Activated naive CD8-positive, alpha-beta T cell treated with anti-CD3 and anti-CD28 coated beads, Interleukin-2, amount 10 ng/mL, durations not matched to agents 7 days and 5 days (primary cell): ENCODE data around the gene HADHB. TPM values are rescaled to one million over a fixed set of nuclear protein-coding genes. Genes with fewer than 3 reads are reported as not detected.
"Not testable (repeated sequence)": the region's sequence is repeated elsewhere in the genome, so short reads cannot be mapped to it uniquely, and the experiment has no call there.

Experiments
- ATAC-seq: fragments of 150-1000 bp; cut with Tn5 transposase; one replicate; pipeline ENCODE4 v1.10.0; 2021; ENCODE audit warnings: low read depth, moderate library complexity
- POLR2A ChIA-PET: fragments of 350-600 bp; sonication (Branson Sonifier 250); formaldehyde crosslinking; loops from one replicate; lab custom pipeline; 2021; ENCODE audit warnings: antibody characterized with exemption; lab: Charles Lee
- DNase-seq: peaks from one replicate; pipeline ENCODE4 v3.0.0; 2021
- H3K27ac Mint-ChIP-seq: one replicate; pipeline ENCODE4 v1.8.0; 2022; ENCODE audit warnings: mild to moderate bottlenecking, mixed read lengths
- H3K27me3 Mint-ChIP-seq: one replicate; pipeline ENCODE4 v1.8.0; 2022; ENCODE audit warnings: mild to moderate bottlenecking, moderate library complexity, mixed read lengths
- H3K36me3 Mint-ChIP-seq: one replicate; pipeline ENCODE4 v1.8.0; 2021; ENCODE audit warnings: mild to moderate bottlenecking, mixed read lengths
- H3K4me1 Mint-ChIP-seq: one replicate; pipeline ENCODE4 v1.8.0; 2021; ENCODE audit warnings: mixed read lengths
- H3K4me3 Mint-ChIP-seq: one replicate; pipeline ENCODE4 v1.8.0; 2022; ENCODE audit warnings: mild to moderate bottlenecking, moderate library complexity, mixed read lengths
- H3K9me3 Mint-ChIP-seq: one replicate; pipeline ENCODE4 v1.8.0; 2021; ENCODE audit warnings: mixed read lengths
- total RNA-seq, 2 experiments: library from RNA; stranded (reverse); gene quantifications; one replicate each; pipeline ENCODE4 v1.2.3, GENCODE V29; 2021

HADHB gene
- total RNA-seq, 2 experiments from 2014 or later: 68.1 to 72.7 TPM

- Mint-ChIP-seq H3K27ac (no peak overlapping the region), H3K4me1 (no peaks in the 10 kb centered on the region), H3K9me3 (no peaks in the 10 kb centered on the region), H3K27me3 (no peaks in the 10 kb centered on the region), H3K4me3 (no peak overlapping the region), H3K36me3 (peaks cover 11% of the 10 kb centered on the region)
- POLR2A ChIA-PET: no interaction called here
- no peak for ATAC-seq
- no peak for DNase-seq
These were observed 45.3 kb downstream of the HADHB start for GRCh38 chr2:26290001-26290400.

GRCh38 chr2:26292646-26293045 lies 47.9 kb downstream of the HADHB start:
- Mint-ChIP-seq H3K27me3 (peaks cover 2% of the 10 kb centered on the region), H3K36me3 (peaks cover 3% of the 10 kb centered on the region), H3K27ac (no peak overlapping the region), H3K4me1 (no peaks in the 10 kb centered on the region), H3K9me3 (no peaks in the 10 kb centered on the region), H3K4me3 (no peak overlapping the region)
- no peak for DNase-seq
- ATAC-seq: no peak
- POLR2A ChIA-PET: no interaction called here

- POLR2A ChIA-PET: no interaction called here
- no peak overlapping the region for H3K4me3 Mint-ChIP-seq
- no peaks in the 10 kb centered on the region for H3K4me1 Mint-ChIP-seq
- H3K27ac Mint-ChIP-seq: no peak overlapping the region
- H3K9me3 Mint-ChIP-seq: no peaks in the 10 kb centered on the region
- no peak for DNase-seq
- H3K27me3 Mint-ChIP-seq: peaks cover 2% of the 10 kb centered on the region
- H3K36me3 Mint-ChIP-seq: no peaks in the 10 kb centered on the region
- no peak for ATAC-seq
These were observed 50.8 kb downstream of the HADHB start for GRCh38 chr2:26295511-26295910.

- Mint-ChIP-seq H3K36me3 (no peaks in the 10 kb centered on the region), H3K4me1 (no peaks in the 10 kb centered on the region), H3K27me3 (peaks cover 2% of the 10 kb centered on the region), H3K4me3 (no peak overlapping the region), H3K27ac (no peak overlapping the region), H3K9me3 (no peaks in the 10 kb centered on the region)
- POLR2A ChIA-PET: interaction anchor here (0.8 kb wide), 1 partner anchor 48 kb away, joined by 3 read pairs; the partner anchor contains the start of gene SELENOI
- ATAC-seq: no peak
- DNase-seq: no peak
These were observed 52.3 kb downstream of the HADHB start for GRCh38 chr2:26297061-26297460.

GRCh38 chr2:26298286-26298637 lies 53.5 kb downstream of the HADHB start:
- ATAC-seq: no peak
- Mint-ChIP-seq H3K27ac (no peak overlapping the region), H3K4me1 (no peaks in the 10 kb centered on the region), H3K36me3 (no peaks in the 10 kb centered on the region), H3K4me3 (no peak overlapping the region), H3K9me3 (no peaks in the 10 kb centered on the region), H3K27me3 (peaks cover 2% of the 10 kb centered on the region)
- DNase-seq: no peak
- POLR2A ChIA-PET: interaction anchor here (0.7 to 1.4 kb wide), 5 partner anchors 18 to 52 kb away, joined by 3 to 4 read pairs (median 3); partner anchors contain the start of genes ADGRF3 and SELENOI

GRCh38 chr2:26298638-26299393 lies 54.1 kb downstream of the HADHB start:
- Mint-ChIP-seq H3K9me3 (no peaks in the 10 kb centered on the region), H3K4me1 (no peaks in the 10 kb centered on the region), H3K27ac (no peak overlapping the region), H3K36me3 (no peaks in the 10 kb centered on the region), H3K4me3 (no peak overlapping the region), H3K27me3 (peaks cover 2% of the 10 kb centered on the region)
- DNase-seq (peak; percentile 61), ATAC-seq (peak; percentile 60)
- POLR2A ChIA-PET: interaction anchor here (0.7 to 1.4 kb wide), 7 partner anchors 18 to 53 kb away, joined by 3 to 4 read pairs (median 3); partner anchors contain the start of genes ADGRF3 and SELENOI

GRCh38 chr2:26299471-26300101 lies 54.8 kb downstream of the HADHB start:
- ATAC-seq (peak; percentile 55), DNase-seq (peak; percentile 47)
- peaks cover 2% of the 10 kb centered on the region for H3K27me3 Mint-ChIP-seq
- POLR2A ChIA-PET: interaction anchor here (0.6 to 1.4 kb wide), 10 partner anchors 17 to 1245 kb away, joined by 3 to 13 read pairs (median 4); partner anchors contain the start of genes ADGRF3, HADHA, HADHB and SELENOI
- no peak overlapping the region for H3K27ac Mint-ChIP-seq
- H3K4me3 Mint-ChIP-seq: no peak overlapping the region
- no peaks in the 10 kb centered on the region for H3K36me3 Mint-ChIP-seq
- no peaks in the 10 kb centered on the region for H3K9me3 Mint-ChIP-seq
- no peaks in the 10 kb centered on the region for H3K4me1 Mint-ChIP-seq

GRCh38 chr2:26300234-26300925 lies 55.6 kb downstream of the HADHB start:
- no peaks in the 10 kb centered on the region for H3K4me1 Mint-ChIP-seq

GRCh38 chr2:26302846-26303245 lies 58.1 kb downstream of the HADHB start:
- no peaks in the 10 kb centered on the region for H3K4me1 Mint-ChIP-seq
- H3K9me3 Mint-ChIP-seq: no peaks in the 10 kb centered on the region
- no peak overlapping the region for H3K4me3 Mint-ChIP-seq
- DNase-seq (no peak), ATAC-seq (no peak)
- POLR2A ChIA-PET: no interaction called here
- no peaks in the 10 kb centered on the region for H3K27me3 Mint-ChIP-seq
- H3K36me3 Mint-ChIP-seq: no peaks in the 10 kb centered on the region
- H3K27ac Mint-ChIP-seq: no peak overlapping the region

More at GRCh38 chr2:26300234-26300925, 55.6 kb downstream of the HADHB start:
- H3K27me3 Mint-ChIP-seq: peaks cover 2% of the 10 kb centered on the region
- POLR2A ChIA-PET: interaction anchor here (0.6 to 1.4 kb wide), 8 partner anchors 17 to 1244 kb away, joined by 3 to 13 read pairs (median 4); partner anchors contain the start of genes HADHA, HADHB and SELENOI
- H3K4me3 Mint-ChIP-seq: no peak overlapping the region
- DNase-seq (no peak), ATAC-seq (peak; percentile 29)
- no peaks in the 10 kb centered on the region for H3K36me3 Mint-ChIP-seq
- no peak overlapping the region for H3K27ac Mint-ChIP-seq
- no peaks in the 10 kb centered on the region for H3K9me3 Mint-ChIP-seq

- H3K4me1 Mint-ChIP-seq, POLR2A ChIA-PET, H3K27me3 Mint-ChIP-seq, H3K4me3 Mint-ChIP-seq, H3K36me3 Mint-ChIP-seq, ATAC-seq, H3K27ac Mint-ChIP-seq, H3K9me3 Mint-ChIP-seq, DNase-seq: not testable (repeated sequence)
These were observed 60.4 kb downstream of the HADHB start for GRCh38 chr2:26305094-26305493.

GRCh38 chr2:26305540-26305939 lies 60.8 kb downstream of the HADHB start:
- H3K9me3 Mint-ChIP-seq: no peaks in the 10 kb centered on the region
- no peaks in the 10 kb centered on the region for H3K4me1 Mint-ChIP-seq
- no peak for ATAC-seq
- H3K36me3 Mint-ChIP-seq: no peaks in the 10 kb centered on the region
- no peak overlapping the region for H3K4me3 Mint-ChIP-seq
- no peak for DNase-seq
- no peaks in the 10 kb centered on the region for H3K27me3 Mint-ChIP-seq
- H3K27ac Mint-ChIP-seq: no peak overlapping the region
- POLR2A ChIA-PET: no interaction called here

GRCh38 chr2:26309921-26310320 lies 65.2 kb downstream of the HADHB start:
- no peak for DNase-seq
- no peak for ATAC-seq
- Mint-ChIP-seq H3K9me3 (no peaks in the 10 kb centered on the region), H3K4me3 (no peak overlapping the region), H3K36me3 (no peaks in the 10 kb centered on the region), H3K27me3 (no peaks in the 10 kb centered on the region), H3K27ac (no peak overlapping the region), H3K4me1 (no peaks in the 10 kb centered on the region)
- POLR2A ChIA-PET: no interaction called here

GRCh38 chr2:26312471-26312870 lies 67.7 kb downstream of the HADHB start:
- Mint-ChIP-seq H3K4me1 (no peaks in the 10 kb centered on the region), H3K4me3 (no peak overlapping the region), H3K27me3 (no peaks in the 10 kb centered on the region), H3K36me3 (no peaks in the 10 kb centered on the region), H3K9me3 (no peaks in the 10 kb centered on the region), H3K27ac (no peak overlapping the region)
- DNase-seq (no peak), ATAC-seq (no peak)
- POLR2A ChIA-PET: no interaction called here
